Fibroblast of the aortic adventitia (primary cell): Measurements from ENCODE around the gene IMMP1L. TPM values are rescaled to one million over a fixed set of nuclear protein-coding genes. Genes with fewer than 3 reads are reported as not detected.
A peak's percentile ranks its signal among the peaks of the same experiment; 100 is the strongest.

Source experiments
- DNase-seq: peaks from one replicate; pipeline ENCODE4 v3.0.0-alpha.2; 2010; ENCODE audit warnings: low read depth
- H3K4me3 ChIP-seq: 2 replicates; pipeline ENCODE4 v1.5.1; 2011; ENCODE audit warnings: low read depth, mild to moderate bottlenecking, control low read depth, low read length, moderate library complexity
- CTCF ChIP-seq: IDR thresholded peaks from 2 replicates; pipeline ENCODE4 v1.5.1; 2011; ENCODE audit warnings: mild to moderate bottlenecking, low read length, control low read depth, inconsistent platforms; ENCODE audit not compliant: insufficient read depth
- total RNA-seq: library from RNA; depleted of rRNA; stranded (reverse); fragments of >200 nt; gene quantifications from 2 replicates; pipeline ENCODE4 v1.2.3, GENCODE V29; 2012; ENCODE audit warnings: low replicate concordance

Gene IMMP1L
- total RNA-seq, 1 donor = 13.5 TPM

DNA sequence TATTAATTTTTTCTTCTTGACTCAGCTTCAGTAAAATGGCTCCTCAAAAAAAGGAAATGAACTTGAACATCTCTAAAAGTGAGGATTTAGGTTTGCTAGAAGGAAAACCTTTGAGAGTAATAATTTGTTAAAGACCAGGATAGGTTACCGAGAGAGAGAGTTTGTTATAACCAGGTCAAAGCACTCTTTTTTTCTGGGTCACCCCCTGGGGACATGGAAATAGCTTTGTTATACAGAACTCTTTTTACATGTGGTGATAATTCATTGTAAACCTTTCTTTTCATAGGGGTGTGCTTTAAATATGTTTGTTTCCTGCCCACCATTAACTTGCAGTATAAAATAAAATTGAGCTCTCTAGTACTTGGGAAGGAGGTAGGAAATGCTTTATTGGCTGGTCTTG lies 92.1 kb downstream of the IMMP1L start:
- H3K4me3 ChIP-seq = no peak overlapping the region
- no peak for TF ChIP-seq CTCF
- DNase-seq = no peak

- DNase-seq = no peak
- TF ChIP-seq CTCF = no peak
- H3K4me3 ChIP-seq = no peak overlapping the region
Observed at GRCh38 chr11:31415435-31415834, 94.0 kb downstream of the IMMP1L start.

GRCh38 chr11:31414338-31414737 lies 95.1 kb downstream of the IMMP1L start:
- no peak overlapping the region for H3K4me3 ChIP-seq
- no peak for DNase-seq
- no peak for TF ChIP-seq CTCF

DNA sequence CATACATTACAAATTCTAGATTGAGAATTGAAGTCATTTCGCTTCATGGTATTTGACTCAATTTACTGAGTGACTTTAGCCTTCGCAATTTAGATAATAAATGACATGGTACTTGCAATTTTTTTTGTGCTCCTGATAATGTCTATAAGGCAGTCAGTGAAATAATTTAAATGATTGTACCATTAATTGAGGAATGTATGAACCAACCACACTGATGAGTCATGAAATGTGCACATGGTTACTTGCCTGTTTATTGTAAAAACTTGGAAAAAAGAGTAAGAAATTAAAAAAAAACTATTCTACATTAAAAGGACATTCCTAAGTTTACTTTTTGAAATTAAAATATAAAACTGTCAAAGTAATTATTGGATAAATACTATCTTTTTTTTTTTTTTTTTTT lies 96.5 kb downstream of the IMMP1L start:
- TF ChIP-seq CTCF = no peak
- H3K4me3 ChIP-seq = no peak overlapping the region
- peak; percentile 42 for DNase-seq

DNA sequence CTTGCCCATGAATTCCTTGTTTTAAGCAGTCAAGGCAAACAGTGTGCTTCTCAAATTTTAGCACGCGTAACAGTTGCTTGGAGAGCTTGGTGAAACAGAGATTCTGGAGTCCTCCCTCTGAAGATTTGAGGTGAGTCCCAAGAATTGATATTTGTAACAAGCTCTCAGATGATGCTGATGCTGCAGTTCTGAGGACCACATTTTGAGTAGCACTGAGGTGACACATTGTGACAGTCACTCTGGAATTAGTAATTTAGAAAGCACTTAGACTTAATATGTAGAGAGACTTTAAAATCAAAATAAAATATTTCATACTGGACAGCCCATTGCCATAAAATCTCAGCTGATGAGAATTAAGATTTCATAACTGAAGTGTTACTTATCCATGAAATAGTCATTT lies 101.2 kb downstream of the IMMP1L start:
- no peak overlapping the region for H3K4me3 ChIP-seq
- no peak for DNase-seq
- no peak for TF ChIP-seq CTCF

DNA sequence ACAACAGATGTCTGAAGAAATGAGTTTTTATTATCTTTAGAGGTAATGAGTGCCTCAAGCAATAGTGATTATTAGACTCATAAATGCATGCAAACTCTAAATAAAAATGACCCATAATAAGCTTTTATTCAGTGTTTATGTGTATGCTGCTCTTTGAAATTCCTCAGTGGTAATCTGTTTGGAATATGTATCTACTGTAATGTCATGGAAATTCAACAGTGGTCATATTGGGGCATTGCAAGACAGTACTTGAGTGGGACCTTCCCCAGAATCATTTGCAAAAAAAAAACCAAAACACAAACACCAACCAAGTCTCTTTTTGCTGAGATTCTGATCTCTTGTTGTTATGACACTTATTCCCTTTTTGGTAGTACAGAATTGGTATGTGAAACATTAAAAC lies 104.8 kb downstream of the IMMP1L start:
- no peak overlapping the region for H3K4me3 ChIP-seq
- TF ChIP-seq CTCF = no peak
- DNase-seq = no peak

- DNase-seq = peak; percentile 43
- no peak overlapping the region for H3K4me3 ChIP-seq
- TF ChIP-seq CTCF = peak; percentile 67
Observed at GRCh38 chr11:31397239-31397834, 112.1 kb downstream of the IMMP1L start.
